PFSK-1 (cell line): Measurements from ENCODE around the gene PROSER3.

Source experiments
- FOXP2 ChIP-seq: optimal IDR thresholded peaks from 2 replicates; pipeline ENCODE3; 2011; ENCODE audit warnings: borderline replicate concordance, control low read depth, inconsistent platforms; ENCODE audit not compliant: insufficient read depth; ENCODE audit errors: extremely low read length, extremely low read depth
- POLR2AphosphoS5 ChIP-seq: IDR thresholded peaks from 2 replicates; pipeline ENCODE4 v1.6.1; 2012; ENCODE audit warnings: low read depth, mild to moderate bottlenecking, control low read depth, low read length, moderate library complexity
- SIN3A ChIP-seq: IDR thresholded peaks from 2 replicates; pipeline ENCODE4 v1.6.1; 2012; ENCODE audit warnings: mild to moderate bottlenecking, low read length, moderate library complexity, borderline replicate concordance; ENCODE audit not compliant: insufficient read depth
- TAF1 ChIP-seq: IDR thresholded peaks from 2 replicates; pipeline ENCODE4 v1.6.1; 2012; ENCODE audit warnings: low read length, control low read depth, borderline replicate concordance; ENCODE audit not compliant: insufficient read depth
- TF ChIP-seq, protein P1 (sequence below), 2 experiments: IDR thresholded peaks; 2 replicates each; pipeline versions ENCODE4 v1.6.1 to v1.8.0; 2011 to 2012; ENCODE audit warnings: low read depth in 2 of 2, low read length in 2 of 2, control low read depth in 1 of 2, inconsistent platforms in 1 of 2, mild to moderate bottlenecking in 1 of 2, moderate library complexity in 1 of 2; ENCODE audit not compliant: insufficient read depth in 1 of 2

Gene PROSER3

DNA sequence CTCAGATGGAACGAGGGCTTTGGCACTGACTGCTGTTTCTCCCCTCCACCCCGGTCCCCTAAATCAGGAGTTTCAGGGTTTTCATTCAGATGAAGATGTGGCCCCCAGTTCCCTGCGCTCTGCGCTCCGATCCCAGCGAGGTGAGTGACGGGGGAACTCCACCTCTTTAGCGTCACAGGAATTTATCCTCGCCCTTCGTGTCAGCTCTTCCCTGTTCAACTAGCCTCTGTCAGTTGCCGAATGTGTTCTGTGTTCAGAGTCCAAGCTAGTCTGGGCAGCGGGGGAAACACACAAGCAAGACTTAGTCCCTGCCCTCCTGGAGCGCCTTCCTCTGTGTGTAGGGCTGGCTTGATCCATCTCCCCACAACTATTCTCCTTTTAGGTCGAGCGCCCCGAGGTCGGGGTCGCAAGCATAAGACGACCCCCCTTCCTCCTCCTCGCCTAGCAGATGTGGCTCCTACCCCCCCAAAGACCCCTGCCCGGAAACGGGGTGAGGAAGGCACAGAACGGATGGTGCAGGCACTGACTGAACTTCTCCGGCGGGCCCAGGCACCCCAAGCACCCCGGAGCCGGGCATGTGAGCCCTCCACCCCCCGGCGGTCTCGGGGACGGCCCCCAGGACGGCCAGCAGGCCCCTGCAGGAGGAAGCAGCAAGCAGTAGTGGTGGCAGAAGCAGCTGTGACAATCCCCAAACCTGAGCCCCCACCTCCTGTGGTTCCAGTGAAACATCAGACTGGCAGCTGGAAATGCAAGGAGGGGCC, 38.4 kb upstream of the PROSER3 start:
- no peak for TF ChIP-seq POLR2AphosphoS5
- no peak for TF ChIP-seq SIN3A

DNA sequence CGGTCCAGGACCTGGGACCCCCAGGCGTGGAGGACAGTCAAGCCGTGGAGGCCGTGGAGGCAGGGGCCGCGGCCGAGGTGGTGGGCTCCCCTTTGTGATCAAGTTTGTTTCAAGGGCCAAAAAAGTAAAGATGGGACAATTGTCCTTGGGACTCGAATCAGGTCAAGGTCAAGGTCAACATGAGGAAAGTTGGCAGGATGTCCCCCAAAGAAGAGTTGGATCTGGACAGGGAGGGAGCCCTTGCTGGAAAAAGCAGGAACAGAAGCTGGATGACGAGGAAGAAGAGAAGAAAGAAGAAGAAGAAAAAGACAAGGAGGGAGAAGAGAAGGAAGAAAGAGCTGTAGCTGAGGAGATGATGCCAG, 37.8 kb upstream of the PROSER3 start:
- TF ChIP-seq, protein P1, sequence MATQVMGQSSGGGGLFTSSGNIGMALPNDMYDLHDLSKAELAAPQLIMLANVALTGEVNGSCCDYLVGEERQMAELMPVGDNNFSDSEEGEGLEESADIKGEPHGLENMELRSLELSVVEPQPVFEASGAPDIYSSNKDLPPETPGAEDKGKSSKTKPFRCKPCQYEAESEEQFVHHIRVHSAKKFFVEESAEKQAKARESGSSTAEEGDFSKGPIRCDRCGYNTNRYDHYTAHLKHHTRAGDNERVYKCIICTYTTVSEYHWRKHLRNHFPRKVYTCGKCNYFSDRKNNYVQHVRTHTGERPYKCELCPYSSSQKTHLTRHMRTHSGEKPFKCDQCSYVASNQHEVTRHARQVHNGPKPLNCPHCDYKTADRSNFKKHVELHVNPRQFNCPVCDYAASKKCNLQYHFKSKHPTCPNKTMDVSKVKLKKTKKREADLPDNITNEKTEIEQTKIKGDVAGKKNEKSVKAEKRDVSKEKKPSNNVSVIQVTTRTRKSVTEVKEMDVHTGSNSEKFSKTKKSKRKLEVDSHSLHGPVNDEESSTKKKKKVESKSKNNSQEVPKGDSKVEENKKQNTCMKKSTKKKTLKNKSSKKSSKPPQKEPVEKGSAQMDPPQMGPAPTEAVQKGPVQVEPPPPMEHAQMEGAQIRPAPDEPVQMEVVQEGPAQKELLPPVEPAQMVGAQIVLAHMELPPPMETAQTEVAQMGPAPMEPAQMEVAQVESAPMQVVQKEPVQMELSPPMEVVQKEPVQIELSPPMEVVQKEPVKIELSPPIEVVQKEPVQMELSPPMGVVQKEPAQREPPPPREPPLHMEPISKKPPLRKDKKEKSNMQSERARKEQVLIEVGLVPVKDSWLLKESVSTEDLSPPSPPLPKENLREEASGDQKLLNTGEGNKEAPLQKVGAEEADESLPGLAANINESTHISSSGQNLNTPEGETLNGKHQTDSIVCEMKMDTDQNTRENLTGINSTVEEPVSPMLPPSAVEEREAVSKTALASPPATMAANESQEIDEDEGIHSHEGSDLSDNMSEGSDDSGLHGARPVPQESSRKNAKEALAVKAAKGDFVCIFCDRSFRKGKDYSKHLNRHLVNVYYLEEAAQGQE (IDR thresholded peaks at IDR 0.05; ENCODE audit: insufficient read depth in 1 of 2, low read depth in 2 of 2, low read length in 2 of 2), result no peak
- TF ChIP-seq FOXP2, result no peak
- TF ChIP-seq SIN3A, result no peak
- no peak for TF ChIP-seq POLR2AphosphoS5
- TF ChIP-seq TAF1, result no peak

DNA sequence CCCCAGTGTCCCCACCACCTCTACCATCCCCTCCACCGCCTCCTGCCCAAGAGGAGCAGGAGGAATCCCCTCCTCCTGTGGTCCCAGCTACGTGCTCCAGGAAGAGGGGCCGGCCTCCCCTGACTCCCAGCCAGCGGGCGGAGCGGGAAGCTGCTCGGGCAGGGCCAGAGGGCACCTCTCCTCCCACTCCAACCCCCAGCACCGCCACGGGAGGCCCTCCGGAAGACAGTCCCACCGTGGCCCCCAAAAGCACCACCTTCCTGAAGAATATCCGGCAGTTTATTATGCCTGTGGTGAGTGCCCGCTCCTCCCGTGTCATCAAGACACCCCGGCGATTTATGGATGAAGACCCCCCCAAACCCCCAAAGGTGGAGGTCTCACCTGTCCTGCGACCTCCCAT, 37.3 kb upstream of the PROSER3 start:
- TF ChIP-seq, protein P1 (IDR thresholded peaks at IDR 0.05; ENCODE audit: insufficient read depth in 1 of 2, low read depth in 2 of 2, low read length in 2 of 2), result no peak
- TF ChIP-seq TAF1, result no peak
- TF ChIP-seq SIN3A, result no peak
- TF ChIP-seq POLR2AphosphoS5, result no peak
- no peak for TF ChIP-seq FOXP2

DNA sequence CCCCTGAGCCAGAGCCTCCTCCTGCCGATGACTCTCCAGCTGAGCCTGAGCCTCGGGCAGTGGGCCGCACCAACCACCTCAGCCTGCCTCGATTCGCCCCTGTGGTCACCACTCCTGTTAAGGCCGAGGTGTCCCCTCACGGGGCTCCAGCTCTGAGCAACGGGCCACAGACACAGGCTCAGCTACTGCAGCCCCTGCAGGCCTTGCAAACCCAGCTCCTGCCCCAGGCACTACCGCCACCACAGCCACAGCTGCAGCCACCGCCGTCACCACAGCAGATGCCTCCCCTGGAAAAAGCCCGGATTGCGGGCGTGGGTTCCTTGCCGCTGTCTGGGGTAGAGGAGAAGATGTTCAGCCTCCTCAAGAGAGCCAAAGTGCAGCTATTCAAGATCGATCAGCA, 36.6 kb upstream of the PROSER3 start:
- no peak for TF ChIP-seq TAF1
- no peak for TF ChIP-seq FOXP2
- TF ChIP-seq, protein P1 (IDR thresholded peaks at IDR 0.05; ENCODE audit: insufficient read depth in 1 of 2, low read depth in 2 of 2, low read length in 2 of 2), result no peak
- TF ChIP-seq POLR2AphosphoS5, result no peak
- no peak for TF ChIP-seq SIN3A

DNA sequence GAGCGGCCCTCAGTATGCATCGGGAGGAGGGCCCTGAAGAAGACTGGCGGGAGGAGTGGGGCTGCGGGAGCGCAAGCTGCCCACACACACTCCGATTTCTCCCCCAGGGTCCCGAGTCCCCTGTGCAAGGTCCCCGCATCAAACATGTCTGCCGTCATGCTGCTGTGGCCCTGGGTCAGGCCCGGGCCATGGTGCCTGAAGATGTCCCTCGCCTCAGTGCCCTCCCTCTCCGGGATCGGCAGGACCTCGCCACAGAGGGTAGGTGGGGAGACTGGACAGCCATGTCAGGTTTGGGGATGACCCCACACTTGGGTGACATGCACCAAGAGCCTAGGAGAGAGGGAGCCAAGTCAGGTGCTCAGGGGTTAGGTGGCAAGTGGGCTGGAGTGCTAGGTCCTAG, 35.5 kb upstream of the PROSER3 start:
- TF ChIP-seq POLR2AphosphoS5 (no peak), FOXP2 (no peak)

DNA sequence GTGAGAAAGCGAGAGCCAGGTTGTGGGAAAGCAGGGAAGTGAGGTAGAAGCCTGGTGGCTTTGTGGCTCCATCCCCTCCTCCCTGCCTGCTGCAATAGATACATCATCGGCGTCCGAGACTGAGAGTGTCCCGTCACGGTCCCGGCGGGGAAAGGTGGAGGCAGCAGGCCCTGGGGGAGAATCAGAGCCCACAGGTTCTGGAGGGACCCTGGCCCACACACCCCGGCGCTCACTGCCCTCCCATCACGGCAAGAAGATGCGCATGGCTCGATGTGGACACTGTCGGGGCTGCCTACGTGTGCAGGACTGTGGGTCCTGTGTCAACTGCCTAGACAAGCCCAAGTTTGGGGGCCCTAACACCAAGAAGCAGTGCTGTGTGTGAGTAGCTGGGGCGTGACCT, 35.1 kb upstream of the PROSER3 start:
- TF ChIP-seq TAF1 (no peak), POLR2AphosphoS5 (no peak), FOXP2 (no peak), SIN3A (no peak)
- TF ChIP-seq, protein P1 (IDR thresholded peaks at IDR 0.05; ENCODE audit: insufficient read depth in 1 of 2, low read depth in 2 of 2, low read length in 2 of 2), result no peak
